Epithelial cell of esophagus (primary cell): ENCODE results near the gene PCBP3.

ENCODE experiments used
- DNase-seq: peaks from one replicate; pipeline ENCODE4 v3.0.0; 2010; ENCODE audit warnings: low read depth
- H3K4me3 ChIP-seq: 2 replicates; pipeline ENCODE4 v1.5.1; 2011; ENCODE audit warnings: mild to moderate bottlenecking, low read length, control low read depth
- TF ChIP-seq, protein P1 (sequence below): IDR thresholded peaks from 2 replicates; pipeline ENCODE4 v1.5.1; 2011; ENCODE audit warnings: low read depth, mild to moderate bottlenecking, low read length, control low read depth, inconsistent platforms; ENCODE audit not compliant: insufficient read depth; ENCODE audit errors: missing control alignments

Gene PCBP3

GRCh38 chr21:45637883-45638282 lies 5.6 kb upstream of the PCBP3 start:
- TF ChIP-seq, protein P1, sequence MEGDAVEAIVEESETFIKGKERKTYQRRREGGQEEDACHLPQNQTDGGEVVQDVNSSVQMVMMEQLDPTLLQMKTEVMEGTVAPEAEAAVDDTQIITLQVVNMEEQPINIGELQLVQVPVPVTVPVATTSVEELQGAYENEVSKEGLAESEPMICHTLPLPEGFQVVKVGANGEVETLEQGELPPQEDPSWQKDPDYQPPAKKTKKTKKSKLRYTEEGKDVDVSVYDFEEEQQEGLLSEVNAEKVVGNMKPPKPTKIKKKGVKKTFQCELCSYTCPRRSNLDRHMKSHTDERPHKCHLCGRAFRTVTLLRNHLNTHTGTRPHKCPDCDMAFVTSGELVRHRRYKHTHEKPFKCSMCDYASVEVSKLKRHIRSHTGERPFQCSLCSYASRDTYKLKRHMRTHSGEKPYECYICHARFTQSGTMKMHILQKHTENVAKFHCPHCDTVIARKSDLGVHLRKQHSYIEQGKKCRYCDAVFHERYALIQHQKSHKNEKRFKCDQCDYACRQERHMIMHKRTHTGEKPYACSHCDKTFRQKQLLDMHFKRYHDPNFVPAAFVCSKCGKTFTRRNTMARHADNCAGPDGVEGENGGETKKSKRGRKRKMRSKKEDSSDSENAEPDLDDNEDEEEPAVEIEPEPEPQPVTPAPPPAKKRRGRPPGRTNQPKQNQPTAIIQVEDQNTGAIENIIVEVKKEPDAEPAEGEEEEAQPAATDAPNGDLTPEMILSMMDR, result no peak
- H3K4me3 ChIP-seq, result no peak overlapping the region
- no peak for DNase-seq

- TF ChIP-seq, protein P1, result no peak
- DNase-seq, result no peak
- no peak overlapping the region for H3K4me3 ChIP-seq
Measured at GRCh38 chr21:45638707-45639106, 4.8 kb upstream of the PCBP3 start.

GRCh38 chr21:45639206-45640000 lies 4.1 kb upstream of the PCBP3 start:
- H3K4me3 ChIP-seq, result no peak overlapping the region
- TF ChIP-seq, protein P1, result no peak
- no peak for DNase-seq

DNA sequence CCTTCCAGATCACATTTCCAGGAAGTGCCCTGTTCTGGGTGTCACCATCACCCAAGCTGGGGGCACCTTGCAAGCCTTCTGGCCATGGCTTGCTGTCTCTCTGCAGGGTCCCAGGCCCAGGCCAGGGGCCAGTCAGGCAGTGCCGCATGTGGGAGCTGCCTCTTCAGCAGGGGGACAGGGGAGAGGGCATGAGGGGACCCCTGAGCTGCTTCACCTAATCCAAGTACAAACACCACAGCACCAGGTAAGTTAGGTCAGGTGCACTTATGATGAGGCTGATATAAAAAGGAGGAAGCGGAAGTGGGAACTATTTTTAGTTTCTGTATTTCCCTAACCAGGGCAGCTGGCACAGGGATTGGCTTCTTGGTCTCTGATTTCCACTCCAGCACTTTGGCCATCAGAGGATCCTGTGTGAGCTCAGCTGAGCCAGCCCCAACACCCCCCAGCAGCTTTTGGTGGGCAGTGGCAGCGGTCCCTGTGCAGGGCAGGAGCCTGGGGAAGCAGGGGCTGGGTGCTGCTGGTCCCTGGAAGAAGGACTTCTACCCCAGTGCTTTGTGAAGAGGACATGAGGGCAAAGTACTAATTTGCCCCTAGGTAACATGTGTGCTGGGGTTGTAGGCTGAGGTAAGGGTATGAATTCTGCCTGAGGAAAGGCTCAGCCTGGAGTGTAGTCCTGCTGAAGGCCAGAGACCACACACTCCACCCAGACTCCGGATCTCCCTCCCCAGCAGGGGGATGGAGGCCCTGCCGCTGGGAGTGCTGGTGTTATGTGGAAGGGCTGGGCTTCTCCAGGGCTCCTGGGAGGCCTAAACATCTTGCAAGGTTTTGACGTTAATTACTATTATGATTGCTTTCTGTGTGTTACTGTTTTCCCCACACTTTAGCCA lies 3.3 kb upstream of the PCBP3 start:
- no peak overlapping the region for H3K4me3 ChIP-seq
- TF ChIP-seq, protein P1, result no peak
- DNase-seq, result no peak

DNA sequence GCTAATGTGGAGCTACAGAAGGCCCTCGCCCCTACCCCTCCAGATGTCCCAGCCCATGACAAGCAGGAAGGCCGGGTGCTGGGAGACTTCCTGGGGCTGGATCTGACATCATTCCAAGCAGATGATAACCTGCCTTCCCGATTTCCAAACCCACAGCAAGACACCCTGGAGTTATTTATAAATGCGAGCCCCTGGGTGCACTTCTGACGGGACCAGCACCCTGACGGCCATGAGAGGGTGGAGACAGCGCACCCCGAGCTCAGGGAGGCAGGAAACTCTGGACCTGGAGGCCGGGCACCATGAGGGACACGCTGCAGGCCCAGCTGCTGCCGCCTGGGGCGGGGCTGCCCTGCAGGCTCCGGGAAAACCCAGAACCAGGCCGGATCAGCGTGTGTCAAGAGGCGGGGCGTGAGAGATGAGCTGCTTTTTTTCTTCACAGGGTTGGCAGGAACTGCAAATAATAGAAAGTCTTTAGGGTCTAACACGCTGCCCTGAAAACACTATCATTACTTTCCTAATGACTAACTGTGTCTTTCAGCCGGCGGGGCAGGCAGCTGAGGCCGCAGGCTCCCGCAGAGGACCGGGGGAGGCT lies 2.5 kb upstream of the PCBP3 start:
- peak; percentile 19 for DNase-seq
- TF ChIP-seq, protein P1, result no peak
- H3K4me3 ChIP-seq, result no peak overlapping the region

DNA sequence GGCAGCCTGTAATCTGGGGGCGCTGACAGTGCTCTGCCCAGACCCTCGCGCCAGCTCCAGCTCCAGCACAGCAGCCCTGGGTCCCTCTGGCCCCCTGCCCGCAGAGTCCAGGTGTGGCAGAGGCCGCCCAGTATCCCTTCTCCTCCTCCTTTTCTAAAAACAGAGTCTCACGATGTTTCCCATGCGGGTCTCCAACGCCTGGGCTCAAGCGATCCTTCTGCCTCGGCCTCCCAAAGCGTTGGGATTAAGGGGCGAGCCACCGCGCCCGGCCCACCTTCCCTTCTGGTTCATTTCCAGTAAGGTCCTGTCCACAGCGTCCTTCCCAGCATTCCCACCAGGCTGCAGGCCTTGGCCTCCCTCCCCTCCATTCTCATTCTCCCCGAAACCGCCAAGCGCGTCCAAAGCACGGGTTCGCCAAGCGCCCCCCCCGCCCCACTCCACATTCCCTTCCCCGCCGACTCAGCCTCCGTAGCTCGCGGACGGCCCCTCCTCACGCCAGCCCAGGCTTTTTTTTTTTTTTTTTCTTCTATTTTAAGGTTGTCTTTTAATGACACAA lies 2.0 kb upstream of the PCBP3 start:
- no peak for DNase-seq
- TF ChIP-seq, protein P1, result no peak
- no peak overlapping the region for H3K4me3 ChIP-seq
